ENCODE results near the gene PLK5. TPM values are rescaled to one million over a fixed set of nuclear protein-coding genes. Genes with fewer than 3 reads are reported as not detected.

PLK5 gene
- total RNA-seq, 4 donors from 2014 or later, result 0.17 TPM; not detected in 3

GRCh38 chr19:1526066-1526778, 2.3 kb downstream of the PLK5 start:
- Histone ChIP-seq H3K27ac (replicated peaks in 1 of 4) (no peak overlapping the region), H3K36me3 (no peaks in the 10 kb centered on the region), H3K4me1 (peaks cover 9 to 16% (median 13%) of the 10 kb centered on the region in 4 donors), H3K27me3 (peaks cover 0 to 91% (median 30%) of the 10 kb centered on the region in 4 donors), H3K4me3 (no peak overlapping the region), H3K9me3 (no peaks in the 10 kb centered on the region)
- WGBS, result 73% methylated on average over 16 of the region's 33 CpGs
- intact Hi-C loops (cut with DNase I), result no loop called here
- TF ChIP-seq POLR2A (IDR thresholded peaks at IDR 0.05; ENCODE audit: low read depth) (no peak), CTCF (IDR thresholded peaks at IDR 0.05) (no peak)
- DNase-seq (ENCODE audit: extremely low spot score), result no peak

- WGBS, result 77% methylated on average over 18 of the region's 18 CpGs
- H3K27me3 ChIP-seq, result peaks cover 0 to 95% (median 30%) of the 10 kb centered on the region in 4 donors
These were observed 3.2 kb downstream of the PLK5 start for GRCh38 chr19:1526979-1527649.

GRCh38 chr19:1527650-1528309, 3.9 kb downstream of the PLK5 start:
- no peaks in the 10 kb centered on the region for H3K9me3 ChIP-seq
- H3K4me3 ChIP-seq, result no peak overlapping the region
- TF ChIP-seq POLR2A (IDR thresholded peaks at IDR 0.05; ENCODE audit: low read depth) (no peak), EP300 (IDR thresholded peaks at IDR 0.05) (no peak), POLR2AphosphoS5 (IDR thresholded peaks at IDR 0.05) (no peak), CTCF (IDR thresholded peaks at IDR 0.05) (no peak)
- peaks cover 4 to 14% (median 11%) of the 10 kb centered on the region in 4 donors for H3K4me1 ChIP-seq
- peaks cover 0 to 92% (median 30%) of the 10 kb centered on the region in 4 donors for H3K27me3 ChIP-seq
- H3K36me3 ChIP-seq, result no peaks in the 10 kb centered on the region
- intact Hi-C loops (cut with DNase I), result no loop called here
- 75% methylated on average over 18 of the region's 27 CpGs for WGBS
- no peak for DNase-seq (ENCODE audit: extremely low spot score)
- H3K27ac ChIP-seq (replicated peaks in 1 of 4), result no peak overlapping the region

More at GRCh38 chr19:1526979-1527649, 3.2 kb downstream of the PLK5 start:
- Histone ChIP-seq H3K9me3 (no peaks in the 10 kb centered on the region), H3K4me1 (peaks cover 4 to 14% (median 11%) of the 10 kb centered on the region in 4 donors), H3K36me3 (no peaks in the 10 kb centered on the region), H3K4me3 (no peak overlapping the region), H3K27ac (replicated peaks in 1 of 4) (no peak overlapping the region)
- intact Hi-C loops (cut with DNase I), result no loop called here
- DNase-seq (ENCODE audit: extremely low spot score), result no peak
- TF ChIP-seq EP300 (IDR thresholded peaks at IDR 0.05), result no peak
- TF ChIP-seq CTCF (IDR thresholded peaks at IDR 0.05), result no peak
- no peak for TF ChIP-seq POLR2A (IDR thresholded peaks at IDR 0.05; ENCODE audit: low read depth)

- H3K27me3 ChIP-seq, result peaks cover 0 to 92% (median 26%) of the 10 kb centered on the region in 4 donors
- H3K4me3 ChIP-seq, result no peak overlapping the region
- DNase-seq (ENCODE audit: extremely low spot score), result no peak
- intact Hi-C loops (cut with DNase I), result no loop called here
- WGBS, result 77% methylated on average over 17 of the region's 23 CpGs
- no peak for TF ChIP-seq CTCF (IDR thresholded peaks at IDR 0.05)
- H3K9me3 ChIP-seq, result no peaks in the 10 kb centered on the region
- H3K4me1 ChIP-seq, result peaks cover under 1 to 9% (median 7%) of the 10 kb centered on the region in 4 donors
- no peak overlapping the region for H3K27ac ChIP-seq (replicated peaks in 1 of 4)
- no peaks in the 10 kb centered on the region for H3K36me3 ChIP-seq
These were observed 4.9 kb downstream of the PLK5 start for GRCh38 chr19:1528596-1529429.

Data from esophagus muscularis mucosa (tissue), 4 donors.